GM10266 (cell line): ENCODE measurements around the gene TEC.
"Not testable (repeated sequence)": the region's sequence is repeated elsewhere in the genome, so short reads cannot be mapped to it uniquely, and the experiment has no call there.

Experiments used
- DNase-seq: peaks from one replicate; pipeline ENCODE4 v3.0.0; 2012; ENCODE audit errors: extremely low spot score
- TF ChIP-seq, protein P1 (sequence below): IDR thresholded peaks from 2 replicates; pipeline ENCODE4 v1.5.1; 2012; ENCODE audit warnings: mild to moderate bottlenecking, low read depth; ENCODE audit not compliant: control insufficient read depth, insufficient read depth; ENCODE audit errors: missing control alignments

Gene TEC

DNA sequence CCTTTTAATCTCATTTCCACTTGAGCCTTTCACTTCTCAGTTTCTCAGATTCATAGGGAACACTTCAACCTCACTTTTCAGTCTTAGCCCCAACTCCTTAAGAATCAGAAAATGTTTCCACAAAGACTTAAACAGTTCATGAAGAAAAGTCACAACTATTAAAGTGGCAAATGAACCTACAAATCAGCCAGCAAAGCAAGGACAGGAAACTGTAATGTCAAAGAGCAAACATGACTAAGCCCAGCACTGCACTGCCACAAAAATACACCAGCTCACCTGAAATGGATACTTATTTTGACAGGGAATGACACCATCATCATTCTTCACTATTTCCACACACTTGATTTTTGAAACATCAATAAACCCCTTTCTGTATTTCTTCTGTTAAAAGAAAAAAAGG lies 93.8 kb downstream of the TEC start:
- TF ChIP-seq, protein P1, sequence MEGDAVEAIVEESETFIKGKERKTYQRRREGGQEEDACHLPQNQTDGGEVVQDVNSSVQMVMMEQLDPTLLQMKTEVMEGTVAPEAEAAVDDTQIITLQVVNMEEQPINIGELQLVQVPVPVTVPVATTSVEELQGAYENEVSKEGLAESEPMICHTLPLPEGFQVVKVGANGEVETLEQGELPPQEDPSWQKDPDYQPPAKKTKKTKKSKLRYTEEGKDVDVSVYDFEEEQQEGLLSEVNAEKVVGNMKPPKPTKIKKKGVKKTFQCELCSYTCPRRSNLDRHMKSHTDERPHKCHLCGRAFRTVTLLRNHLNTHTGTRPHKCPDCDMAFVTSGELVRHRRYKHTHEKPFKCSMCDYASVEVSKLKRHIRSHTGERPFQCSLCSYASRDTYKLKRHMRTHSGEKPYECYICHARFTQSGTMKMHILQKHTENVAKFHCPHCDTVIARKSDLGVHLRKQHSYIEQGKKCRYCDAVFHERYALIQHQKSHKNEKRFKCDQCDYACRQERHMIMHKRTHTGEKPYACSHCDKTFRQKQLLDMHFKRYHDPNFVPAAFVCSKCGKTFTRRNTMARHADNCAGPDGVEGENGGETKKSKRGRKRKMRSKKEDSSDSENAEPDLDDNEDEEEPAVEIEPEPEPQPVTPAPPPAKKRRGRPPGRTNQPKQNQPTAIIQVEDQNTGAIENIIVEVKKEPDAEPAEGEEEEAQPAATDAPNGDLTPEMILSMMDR: no peak
- DNase-seq: no peak

DNA sequence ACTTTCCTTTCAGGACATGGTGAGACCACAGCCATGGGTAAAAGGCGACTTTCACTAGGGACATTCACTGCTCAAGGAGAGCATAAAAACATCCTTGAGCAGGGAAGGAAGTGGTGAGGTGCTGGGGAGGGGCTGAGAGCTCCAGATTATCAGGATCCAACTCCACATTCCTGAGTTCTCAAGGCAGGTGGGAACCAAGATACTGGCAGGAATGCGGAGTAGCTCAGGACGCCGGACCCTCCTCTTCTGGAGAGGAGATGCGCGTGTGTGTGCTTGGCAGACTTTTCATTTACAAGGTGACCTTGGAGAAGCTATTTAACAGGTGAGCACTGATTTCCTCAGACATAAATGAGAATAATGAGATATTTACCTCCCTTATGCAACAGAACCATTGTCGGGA lies 94.3 kb downstream of the TEC start:
- DNase-seq: no peak
- TF ChIP-seq, protein P1: no peak

DNA sequence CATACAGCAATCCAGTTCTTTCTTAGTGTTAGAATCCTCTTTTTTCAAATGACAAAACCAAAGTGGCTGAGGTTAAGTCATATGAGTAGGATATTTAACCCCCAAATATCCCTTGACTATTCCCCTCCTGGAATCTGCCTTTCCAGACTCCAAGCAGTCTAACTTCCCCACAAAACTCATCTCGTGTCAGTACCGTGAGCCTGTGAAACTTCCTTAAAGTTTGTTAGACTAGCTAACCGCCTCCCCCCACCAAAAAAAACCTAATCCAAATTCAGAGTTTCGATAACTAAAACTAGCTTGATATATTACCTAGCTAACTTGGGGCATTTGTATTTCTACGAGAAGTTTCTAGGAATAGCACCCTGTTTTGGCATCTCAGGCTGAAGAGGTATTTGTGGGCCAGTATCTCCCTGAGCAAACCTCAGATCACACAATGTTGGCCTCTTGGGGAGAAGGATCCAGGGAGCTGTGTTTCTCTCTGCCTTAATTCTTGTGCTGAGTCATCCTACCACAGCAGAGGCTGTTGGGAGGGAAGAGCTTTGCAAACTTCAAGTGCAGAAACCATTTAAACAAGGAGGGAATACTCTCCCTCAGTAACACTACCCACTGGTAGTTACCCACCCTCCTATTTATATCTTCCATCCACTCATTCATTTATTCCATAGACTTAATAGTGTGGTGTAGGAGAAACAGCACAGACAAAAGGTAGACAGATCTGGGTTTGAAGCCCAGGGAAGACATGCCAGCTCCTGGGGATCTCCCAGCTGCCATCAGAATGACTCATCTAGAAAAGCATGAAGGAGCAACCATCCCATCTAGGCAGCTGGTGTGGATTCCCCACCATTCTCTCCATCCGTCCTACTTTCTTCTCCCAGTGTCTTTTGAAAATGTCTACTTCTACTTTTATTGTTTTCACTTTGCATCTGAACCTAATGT lies 96.3 kb downstream of the TEC start:
- no peak for DNase-seq

DNA sequence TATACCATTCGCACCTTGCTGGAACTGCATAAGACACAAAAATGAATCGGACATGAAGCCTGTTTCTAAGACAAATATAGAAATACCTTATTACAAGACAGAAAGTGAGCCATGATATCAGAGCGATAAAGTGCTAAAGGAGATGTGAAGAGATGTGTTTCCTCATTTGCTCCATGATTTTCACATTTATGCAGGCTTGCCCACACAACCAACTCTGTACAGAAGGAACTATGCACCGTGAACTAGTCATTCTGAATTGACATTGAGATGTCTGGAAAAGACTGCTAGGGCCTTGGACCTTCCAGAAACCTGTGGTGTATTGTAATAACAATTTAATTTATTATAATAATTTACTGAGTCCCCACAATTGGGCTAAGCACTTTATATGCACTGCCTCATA lies 97.0 kb downstream of the TEC start:
- TF ChIP-seq, protein P1: no peak
- no peak for DNase-seq

More for the DNA sequence above, 96.3 kb downstream of the TEC start:
- TF ChIP-seq, protein P1: no peak

DNA sequence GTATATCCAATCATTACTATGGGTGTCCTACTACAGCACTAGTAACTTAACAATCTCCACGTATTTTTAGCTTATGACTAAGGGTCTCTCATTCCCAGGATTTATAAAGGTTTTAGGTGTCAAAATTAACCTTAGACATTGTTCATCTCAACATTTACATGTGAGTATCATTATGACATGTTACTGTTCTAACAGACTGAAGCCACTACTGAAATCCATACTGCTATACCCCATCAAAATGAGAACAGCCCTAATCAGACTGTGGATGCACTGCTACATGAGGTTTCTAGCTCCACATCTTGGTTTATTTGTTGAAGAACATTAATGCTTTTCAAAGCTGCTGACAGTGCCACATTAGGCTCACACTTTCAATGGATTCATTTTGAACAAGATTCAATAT lies 100.0 kb downstream of the TEC start:
- no peak for DNase-seq
- TF ChIP-seq, protein P1: no peak

DNA sequence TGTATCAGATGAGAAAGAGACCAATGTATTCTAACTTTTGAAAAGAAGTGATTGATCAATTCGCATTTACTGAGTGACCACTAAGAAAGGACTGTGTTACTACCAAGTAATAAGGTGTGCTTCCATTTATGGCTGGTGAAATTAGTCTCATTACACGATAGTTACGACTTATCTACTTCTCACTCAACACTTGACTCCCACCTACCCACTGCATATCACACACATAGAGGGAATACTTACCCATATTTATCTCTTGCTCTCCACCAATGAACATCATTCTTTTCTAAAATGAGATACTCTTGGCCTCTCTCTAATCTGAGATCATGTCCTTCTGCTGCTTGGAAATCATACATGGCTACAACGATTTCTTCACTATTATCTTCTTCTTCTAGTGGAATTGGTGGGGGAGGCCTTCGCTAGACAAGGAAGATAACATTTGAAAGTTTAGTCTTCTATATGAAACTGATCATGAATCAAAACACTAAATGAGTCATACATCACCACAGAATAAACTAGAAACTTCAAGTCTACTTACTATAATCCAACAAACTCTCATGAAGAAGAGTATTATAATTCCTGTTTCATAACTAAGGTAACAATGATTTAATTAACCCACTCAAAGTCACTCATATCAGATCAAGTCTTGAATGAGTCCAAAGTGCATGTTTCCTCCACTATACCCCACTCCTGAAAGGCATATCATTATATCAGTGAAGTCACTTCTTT lies 101.9 kb downstream of the TEC start:
- TF ChIP-seq, protein P1: no peak
- no peak for DNase-seq

DNA sequence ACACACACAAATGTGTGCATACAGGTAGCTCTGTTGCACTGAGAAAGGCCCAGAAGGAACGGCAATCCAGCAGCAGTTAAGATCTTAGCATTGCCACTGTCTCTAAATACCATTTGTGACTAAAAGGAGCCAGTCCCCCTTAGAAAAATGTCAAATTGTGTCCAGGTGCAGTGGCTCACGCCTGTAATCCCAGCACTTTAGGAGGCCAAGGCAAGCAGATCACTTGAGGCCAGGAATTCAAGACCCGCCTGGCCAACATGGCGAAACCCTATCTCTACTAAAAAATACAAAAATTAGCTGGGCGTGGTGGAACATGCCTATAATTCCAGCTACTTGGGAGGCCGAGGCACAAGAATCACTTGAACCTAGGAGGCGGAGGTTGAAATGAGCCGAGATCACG lies 105.1 kb downstream of the TEC start:
- DNase-seq: not testable (repeated sequence)
